NCI-H526 treated with DMSO at 0.1 percent for 48 hours (cell line): Measurements from ENCODE around the gene ALG11.
"Not testable (repeated sequence)": the region's sequence is repeated elsewhere in the genome, so short reads cannot be mapped to it uniquely, and the experiment has no call there.

Source experiments
- DNase-seq: peaks from one replicate; lab custom pipeline; 2025; lab: John Stamatoyannopoulos, UW

Gene ALG11

GRCh38 chr13:52027832-52028231 is 15.6 kb downstream of the ALG11 start:
- DNase-seq: no peak

GRCh38 chr13:52029569-52029968 is 17.4 kb downstream of the ALG11 start:
- no peak for DNase-seq

- not testable (repeated sequence) for DNase-seq
Observed at GRCh38 chr13:52030401-52030800, 18.2 kb downstream of the ALG11 start.

- DNase-seq: no peak
Observed at GRCh38 chr13:52033039-52033438, 20.8 kb downstream of the ALG11 start.

GRCh38 chr13:52034616-52035226 is 22.5 kb downstream of the ALG11 start:
- DNase-seq: no peak

GRCh38 chr13:52036037-52036436 is 23.8 kb downstream of the ALG11 start:
- no peak for DNase-seq

- no peak for DNase-seq
Observed at GRCh38 chr13:52043675-52044074, 31.5 kb downstream of the ALG11 start.

- DNase-seq: no peak
Observed at GRCh38 chr13:52047463-52047862, 35.3 kb downstream of the ALG11 start.

- no peak for DNase-seq
Observed at GRCh38 chr13:52048516-52048915, 36.3 kb downstream of the ALG11 start.

GRCh38 chr13:52051400-52051799 is 39.2 kb downstream of the ALG11 start:
- DNase-seq: no peak

GRCh38 chr13:52053460-52053859 is 41.3 kb downstream of the ALG11 start:
- no peak for DNase-seq

- DNase-seq: not testable (repeated sequence)
Observed at GRCh38 chr13:52061064-52061463, 48.9 kb downstream of the ALG11 start.

GRCh38 chr13:52061587-52061986 is 49.4 kb downstream of the ALG11 start:
- DNase-seq: no peak

- DNase-seq: no peak
Observed at GRCh38 chr13:52067237-52067636, 55.0 kb downstream of the ALG11 start.

- DNase-seq: no peak
Observed at GRCh38 chr13:52070929-52071523, 58.8 kb downstream of the ALG11 start.
